Keratinocyte (primary cell): ENCODE measurements around the gene TTR. TPM values are rescaled to one million over a fixed set of nuclear protein-coding genes. Genes with fewer than 3 reads are reported as not detected.

Source experiments
- DNase-seq: peaks from one replicate; pipeline ENCODE4 v3.0.0-alpha.2; 2011; ENCODE audit warnings: low read depth, missing footprints, low spot score
- FAIRE-seq: peaks from 2 replicates; lab custom pipeline; 2011; peaks lifted over from hg19 to GRCh38; lab: Jason Lieb, UNC
- H2AFZ ChIP-seq: 2 replicates; pipeline ENCODE4 v1.6.0; 2012; ENCODE audit warnings: low read length, control low read depth, inconsistent platforms; ENCODE audit not compliant: control insufficient read depth
- H3K27ac ChIP-seq: 2 replicates; pipeline ENCODE4 v1.5.1; 2011; ENCODE audit warnings: low read length; ENCODE audit not compliant: control insufficient read depth, insufficient read depth
- H3K27me3 ChIP-seq: 3 replicates; pipeline ENCODE4 v1.6.0; 2011; ENCODE audit warnings: low read length; ENCODE audit not compliant: control insufficient read depth, insufficient read depth; ENCODE audit errors: extremely low read depth
- H3K36me3 ChIP-seq, 2 experiments: 2 replicates in 1 of 2; 3 replicates in 1 of 2; pipeline ENCODE4 v1.5.1; 2011; ENCODE audit warnings: low read length in 2 of 2, mild to moderate bottlenecking in 1 of 2; ENCODE audit not compliant: control insufficient read depth in 2 of 2, insufficient read depth in 2 of 2; ENCODE audit errors: extremely low read depth in 1 of 2
- H3K4me1 ChIP-seq: 3 replicates; pipeline ENCODE4 v1.5.1; 2011; ENCODE audit warnings: low read length; ENCODE audit not compliant: control insufficient read depth, insufficient read depth; ENCODE audit errors: extremely low read depth
- H3K4me2 ChIP-seq: 3 replicates; pipeline ENCODE4 v1.6.0; 2011; ENCODE audit warnings: low read depth, low read length; ENCODE audit not compliant: control insufficient read depth, insufficient read depth; ENCODE audit errors: extremely low read depth
- H3K4me3 ChIP-seq, 3 experiments: fragments of 200-600 bp in 1 of 3; sonication (generic) in 1 of 3; 2 replicates in 2 of 3; 3 replicates in 1 of 3; pipeline ENCODE4 v1.5.1; 2011 to 2016; ENCODE audit warnings: low read length in 3 of 3, mild to moderate bottlenecking in 3 of 3, control low read depth in 2 of 3, inconsistent platforms in 1 of 3, low read depth in 1 of 3, mixed read lengths in 1 of 3, mixed run types in 1 of 3, moderate library complexity in 1 of 3; ENCODE audit not compliant: control insufficient read depth in 2 of 3, insufficient read depth in 2 of 3; ENCODE audit errors: extremely low read depth in 1 of 3
- H3K79me2 ChIP-seq: 2 replicates; pipeline ENCODE4 v1.6.0; 2012; ENCODE audit warnings: low read length; ENCODE audit not compliant: control insufficient read depth, insufficient read depth
- H3K9ac ChIP-seq: 3 replicates; pipeline ENCODE4 v1.6.0; 2011; ENCODE audit warnings: low read length; ENCODE audit not compliant: control insufficient read depth, insufficient read depth; ENCODE audit errors: extremely low read depth
- H3K9me1 ChIP-seq: 3 replicates; pipeline ENCODE4 v1.6.0; 2011; ENCODE audit warnings: low read length; ENCODE audit not compliant: control insufficient read depth, insufficient read depth; ENCODE audit errors: extremely low read depth
- H3K9me3 ChIP-seq: 2 replicates; pipeline ENCODE4 v1.5.1; 2012; ENCODE audit warnings: low read depth, low read length; ENCODE audit not compliant: control insufficient read depth
- H4K20me1 ChIP-seq: 3 replicates; pipeline ENCODE4 v1.6.0; 2011; ENCODE audit warnings: low read length; ENCODE audit not compliant: control insufficient read depth, insufficient read depth; ENCODE audit errors: extremely low read depth
- CTCF ChIP-seq, 3 experiments: IDR thresholded peaks in 1 of 3; conservative IDR thresholded peaks in 1 of 3; optimal IDR thresholded peaks in 1 of 3; 2 replicates in 2 of 3; 3 replicates in 1 of 3; pipeline versions ENCODE3 to v1.5.1; 2011; ENCODE audit warnings: low read length in 3 of 3, mild to moderate bottlenecking in 3 of 3, moderate library complexity in 2 of 3, control low read depth in 1 of 3, inconsistent platforms in 1 of 3; ENCODE audit not compliant: insufficient read depth in 2 of 3; ENCODE audit errors: extremely low read depth in 1 of 3
- EZH2 ChIP-seq: IDR thresholded peaks from one replicate; pipeline ENCODE4 v1.6.1; 2012; ENCODE audit warnings: inconsistent platforms, mild to moderate bottlenecking, low read length, moderate library complexity
- dilution Hi-C: fragments of 300-500 bp; cut with MboI; formaldehyde crosslinking; loops from one replicate; pipeline ENCODE4 v1.7.0; 2020; ENCODE audit warnings: low sequenced_read_pairs; ENCODE audit not compliant: extremely low pct_ligation_motif_present
- polyA plus RNA-seq, 5 experiments: library from polyadenylated mRNA; depleted of rRNA in 3 of 5; stranded (reverse) in 3 of 5; stranded (forward) in 1 of 5; unstranded in 1 of 5; fragments of >200 nt; gene quantifications; 1 replicate in 1 of 5; 2 replicates in 3 of 5; 3 replicates in 1 of 5; pipeline versions ENCODE4 v1.2.1 to v1.2.3, GENCODE V29; 2011 to 2012; ENCODE audit warnings: missing spikeins in 2 of 5, low read depth in 1 of 5, low replicate concordance in 1 of 5

Gene TTR
- polyA plus RNA-seq, 1 donor (not counting 4 experiments of a cell fraction or from before 2014, with no cell fraction given) = not detected

GRCh38 chr18:31616586-31616985 lies 24.9 kb downstream of the TTR start:
- Histone ChIP-seq H2AFZ (no peak overlapping the region), H3K4me3 (no peak overlapping the region), H3K4me2 (no peak overlapping the region), H3K4me1 (peaks cover 11% of the 10 kb centered on the region), H4K20me1 (no peaks in the 10 kb centered on the region), H3K27me3 (no peaks in the 10 kb centered on the region), H3K9me1 (no peaks in the 10 kb centered on the region), H3K79me2 (no peaks in the 10 kb centered on the region), H3K9ac (no peak overlapping the region), H3K27ac (no peak overlapping the region), H3K9me3 (no peaks in the 10 kb centered on the region), H3K36me3 (no peaks in the 10 kb centered on the region)
- dilution Hi-C loops = no loop called here
- DNase-seq (no peak), FAIRE-seq (no peak)
- TF ChIP-seq CTCF (optimal IDR thresholded peaks at IDR 0.05 in 1 of 3, IDR thresholded peaks at IDR 0.05 in 1 of 3, conservative IDR thresholded peaks at IDR 0.05 in 1 of 3; ENCODE audit: extremely low read depth in 1 of 3, insufficient read depth in 2 of 3, low read length in 3 of 3) (no peak), EZH2 (no peak)

DNA sequence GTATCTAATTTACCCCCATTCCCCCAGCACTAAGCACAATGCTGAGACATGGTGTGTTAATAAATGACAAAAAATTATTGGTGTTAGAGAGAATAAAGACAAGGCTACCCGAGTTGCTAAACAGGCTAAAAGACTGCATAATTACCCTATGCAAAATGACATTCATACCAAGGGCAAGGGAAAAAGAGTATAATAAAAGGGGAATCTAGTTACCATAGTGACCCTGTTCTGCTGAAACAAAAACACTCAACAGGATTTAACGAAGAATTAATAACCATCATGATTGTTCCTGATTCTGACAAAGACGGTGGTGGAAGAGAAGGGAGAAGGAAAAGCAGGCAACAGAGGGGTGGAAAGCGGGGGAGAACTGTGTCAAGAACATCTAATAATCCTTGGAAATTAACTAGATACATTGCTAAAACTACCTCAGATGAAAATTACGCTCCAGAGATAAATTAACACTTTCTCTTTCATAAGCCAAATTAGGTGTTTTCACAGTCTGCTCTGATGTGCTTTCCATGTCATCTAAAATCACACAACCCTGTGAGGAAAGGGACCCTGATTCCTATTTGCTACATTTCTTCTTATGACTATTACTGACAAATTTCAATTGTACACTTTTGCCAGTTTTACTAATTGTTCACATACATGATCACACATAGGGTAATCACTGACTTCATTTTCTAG lies 25.5 kb downstream of the TTR start:
- FAIRE-seq = no peak
- H3K36me3 ChIP-seq = no peaks in the 10 kb centered on the region
- H3K4me1 ChIP-seq = peaks cover 11% of the 10 kb centered on the region
- no peaks in the 10 kb centered on the region for H4K20me1 ChIP-seq
- no peaks in the 10 kb centered on the region for H3K9me3 ChIP-seq
- H3K4me3 ChIP-seq = no peak overlapping the region
- no peaks in the 10 kb centered on the region for H3K27me3 ChIP-seq
- H3K9me1 ChIP-seq = no peaks in the 10 kb centered on the region
- no peak overlapping the region for H3K9ac ChIP-seq
- TF ChIP-seq EZH2 = no peak
- TF ChIP-seq CTCF (optimal IDR thresholded peaks at IDR 0.05 in 1 of 3, IDR thresholded peaks at IDR 0.05 in 1 of 3, conservative IDR thresholded peaks at IDR 0.05 in 1 of 3; ENCODE audit: extremely low read depth in 1 of 3, insufficient read depth in 2 of 3, low read length in 3 of 3) = no peak
- no peak overlapping the region for H2AFZ ChIP-seq
- H3K79me2 ChIP-seq = no peaks in the 10 kb centered on the region
- H3K4me2 ChIP-seq = no peak overlapping the region
- no peak for DNase-seq
- H3K27ac ChIP-seq = no peak overlapping the region
- dilution Hi-C loops = no loop called here
